HEK293T (cell line): ENCODE results near the gene N4BP2L1.

ENCODE experiments used
- BHLHE40 ChIP-seq: fragments of 450-650 bp; IDR thresholded peaks from 2 replicates; pipeline ENCODE4 v1.6.1; 2016; ENCODE audit warnings: mild to moderate bottlenecking, moderate library complexity, borderline replicate concordance
- FOXA1 ChIP-seq: fragments of 450-650 bp; IDR thresholded peaks from 2 replicates; pipeline ENCODE4 v1.6.1; 2016; ENCODE audit warnings: mild to moderate bottlenecking
- FOXK2 ChIP-seq: fragments of 450-650 bp; IDR thresholded peaks from 2 replicates; pipeline ENCODE4 v1.6.1; 2016; ENCODE audit warnings: mild to moderate bottlenecking
- FOXM1 ChIP-seq: fragments of 450-650 bp; IDR thresholded peaks from 2 replicates; pipeline ENCODE4 v1.6.1; 2017; ENCODE audit warnings: mild to moderate bottlenecking, borderline replicate concordance
- LEF1 ChIP-seq: fragments of 450-650 bp; IDR thresholded peaks from 2 replicates; pipeline ENCODE4 v1.6.1; 2017; ENCODE audit warnings: mild to moderate bottlenecking, borderline replicate concordance
- PKNOX1 ChIP-seq: fragments of 450-650 bp; IDR thresholded peaks from 2 replicates; pipeline ENCODE4 v1.6.1; 2016
- SP1 ChIP-seq: fragments of 450-650 bp; IDR thresholded peaks from 2 replicates; pipeline ENCODE4 v1.6.1; 2017
- SUZ12 ChIP-seq: fragments of 450-650 bp; IDR thresholded peaks from 2 replicates; pipeline ENCODE4 v1.6.1; 2016; ENCODE audit warnings: mild to moderate bottlenecking

- TF ChIP-seq LEF1 (no peak), FOXK2 (no peak), FOXM1 (no peak), PKNOX1 (no peak), SP1 (no peak), FOXA1 (no peak), SUZ12 (no peak), BHLHE40 (no peak)
These were observed 4.3 kb downstream of the N4BP2L1 start for GRCh38 chr13:32423592-32423991.
